Right renal cortex interstitium (tissue), 3 donors: ENCODE data around the gene UNC5B. TPM values are rescaled to one million over a fixed set of nuclear protein-coding genes. Genes with fewer than 3 reads are reported as not detected.
"Not testable (repeated sequence)": the region's sequence is repeated elsewhere in the genome, so short reads cannot be mapped to it uniquely, and the experiment has no call there.

Source experiments
- DNase-seq, 3 donors: peaks; one replicate each; pipeline ENCODE4 v3.0.0-alpha.2; 2013; ENCODE audit warnings: low read depth in 3 of 3, low spot score in 2 of 3
- polyA plus RNA-seq, 3 donors: library from polyadenylated mRNA; unstranded; fragments of 120-200 nt; gene quantifications; one replicate each; pipeline ENCODE4 v1.2.1, GENCODE V29; 2013; ENCODE audit not compliant: insufficient read length in 3 of 3

UNC5B gene
- polyA plus RNA-seq, 3 donors = 48.3 to 65.0 (median 49.0) TPM

GRCh38 chr10:71293446-71294084 is 81.2 kb downstream of the UNC5B start:
- no peak for DNase-seq

DNA sequence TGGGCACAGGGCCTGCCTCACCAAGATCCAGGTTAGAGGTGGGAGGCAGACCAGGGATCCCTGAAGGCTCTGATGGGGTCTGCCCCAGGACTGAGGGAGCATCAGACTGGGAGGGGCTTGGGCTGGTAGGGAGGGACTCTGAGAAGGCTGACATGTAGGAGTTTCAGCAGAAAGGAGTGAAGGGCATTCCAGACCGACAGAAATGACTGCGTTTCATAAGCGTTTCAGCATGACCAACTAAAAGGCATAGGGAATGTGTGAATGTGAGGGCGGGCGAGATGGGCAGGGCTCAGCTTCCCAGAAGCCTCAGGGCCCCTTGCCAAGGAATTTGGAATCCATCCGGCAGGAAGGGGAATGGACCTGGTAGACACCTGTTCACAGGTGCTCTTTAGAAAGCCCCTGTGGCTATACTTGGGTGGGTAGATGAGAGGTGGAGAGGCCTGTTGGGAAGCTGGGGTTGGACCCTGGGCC is 81.8 kb downstream of the UNC5B start:
- DNase-seq = no peak

DNA sequence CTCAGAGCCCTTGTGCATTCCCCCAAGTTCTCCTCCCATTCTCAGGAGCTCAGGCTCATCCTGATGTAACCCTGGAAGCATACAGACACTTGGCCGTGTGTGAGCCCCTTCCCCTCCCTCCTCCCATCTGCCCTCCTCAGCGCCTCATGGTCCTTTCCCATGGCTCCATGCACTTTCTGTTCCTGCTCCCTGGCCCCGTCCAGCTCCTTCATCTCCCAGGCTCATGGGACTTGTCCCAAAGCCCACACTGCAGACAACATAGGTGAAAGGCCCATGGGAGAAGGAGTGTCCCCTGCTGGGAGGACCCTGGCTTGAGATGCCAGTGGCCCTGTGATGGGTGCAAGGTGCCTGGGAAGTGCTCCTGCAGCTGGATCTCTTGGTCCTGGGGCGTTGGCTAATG is 82.5 kb downstream of the UNC5B start:
- DNase-seq = no peak

- no peak for DNase-seq
Observed at GRCh38 chr10:71295641-71296040, 83.3 kb downstream of the UNC5B start.

- DNase-seq = no peak
Observed at GRCh38 chr10:71296086-71296485, 83.7 kb downstream of the UNC5B start.

- not testable (repeated sequence) for DNase-seq
Observed at GRCh38 chr10:71296811-71297210, 84.4 kb downstream of the UNC5B start.

- no peak for DNase-seq
Observed at GRCh38 chr10:71297343-71297742, 85.0 kb downstream of the UNC5B start.

GRCh38 chr10:71299071-71299785 is 86.9 kb downstream of the UNC5B start:
- no peak for DNase-seq

- no peak for DNase-seq
Observed at GRCh38 chr10:71300555-71301370, 88.4 kb downstream of the UNC5B start.

- no peak for DNase-seq
Observed at GRCh38 chr10:71301371-71301916, 89.1 kb downstream of the UNC5B start.

DNA sequence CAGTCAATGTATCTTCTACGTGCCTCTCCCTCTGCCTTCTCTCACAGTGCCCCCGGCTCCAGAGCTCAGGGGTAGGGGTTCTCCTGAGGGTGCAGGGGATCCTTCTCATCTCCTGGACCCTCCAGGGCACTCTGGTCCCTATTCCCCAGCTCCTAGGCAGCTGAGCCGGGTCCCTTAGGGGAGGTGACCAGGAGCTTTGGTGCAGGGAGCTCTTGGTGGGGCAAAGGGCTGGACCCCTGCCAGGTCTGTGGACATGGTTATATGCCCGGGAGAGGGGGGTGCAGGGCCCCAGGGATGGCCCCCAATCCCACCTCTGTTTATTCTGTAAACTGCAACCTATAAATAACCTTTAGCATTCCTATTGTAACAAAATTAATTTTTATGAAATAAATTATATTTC is 90.1 kb downstream of the UNC5B start:
- no peak for DNase-seq

DNA sequence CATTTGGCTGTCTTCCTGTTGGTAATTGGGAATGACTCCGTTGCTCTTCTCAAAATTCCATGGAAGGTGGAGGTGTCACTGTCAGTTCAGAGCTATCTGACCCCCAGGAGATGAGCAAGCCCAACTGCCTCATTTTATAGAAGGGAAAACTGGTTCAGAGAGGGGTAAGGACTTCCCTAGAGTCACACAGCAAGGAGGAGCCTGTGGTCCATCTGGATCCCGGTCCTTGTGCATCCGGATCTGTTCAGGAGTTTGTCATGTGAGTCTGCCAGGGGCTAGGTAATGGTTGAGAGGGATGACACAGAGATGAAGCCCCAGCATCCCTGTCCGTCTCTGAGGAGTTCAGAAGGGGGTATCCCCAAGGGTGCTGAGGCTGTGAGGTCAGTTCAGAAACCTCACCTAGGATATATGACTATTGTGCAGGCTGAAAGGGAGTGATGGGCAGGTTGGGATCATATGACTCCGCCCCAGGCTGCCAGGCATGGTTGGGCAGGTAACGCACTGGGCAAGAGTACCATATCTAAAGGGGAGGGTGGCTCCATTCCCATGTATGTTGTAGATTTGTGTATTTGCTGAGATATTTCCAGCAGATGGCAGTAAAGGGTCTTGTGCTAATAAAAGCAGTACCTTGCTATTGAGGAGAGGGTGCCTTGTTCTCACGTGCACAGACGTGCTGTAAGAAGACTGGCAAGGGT is 90.7 kb downstream of the UNC5B start:
- no peak for DNase-seq

GRCh38 chr10:71303569-71303907 is 91.2 kb downstream of the UNC5B start:
- no peak for DNase-seq

DNA sequence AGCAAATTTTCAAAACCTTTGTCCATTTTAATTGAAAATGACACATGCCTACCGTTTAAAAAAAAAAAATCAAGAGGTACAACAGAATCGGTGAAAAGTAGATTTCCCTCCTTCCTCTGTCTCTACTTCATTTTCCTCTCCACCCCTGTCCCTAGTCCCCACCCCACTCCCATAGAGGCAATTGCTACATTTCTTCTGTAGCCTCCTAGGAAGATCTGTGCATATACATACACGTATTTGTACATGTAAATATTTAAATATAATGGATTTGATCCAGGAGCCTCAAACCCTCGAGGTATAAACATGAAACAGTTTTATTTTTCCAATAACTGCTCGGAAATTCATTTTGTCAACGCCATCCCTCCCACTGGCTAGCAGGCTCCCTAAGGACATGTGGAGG is 92.5 kb downstream of the UNC5B start:
- no peak for DNase-seq

DNA sequence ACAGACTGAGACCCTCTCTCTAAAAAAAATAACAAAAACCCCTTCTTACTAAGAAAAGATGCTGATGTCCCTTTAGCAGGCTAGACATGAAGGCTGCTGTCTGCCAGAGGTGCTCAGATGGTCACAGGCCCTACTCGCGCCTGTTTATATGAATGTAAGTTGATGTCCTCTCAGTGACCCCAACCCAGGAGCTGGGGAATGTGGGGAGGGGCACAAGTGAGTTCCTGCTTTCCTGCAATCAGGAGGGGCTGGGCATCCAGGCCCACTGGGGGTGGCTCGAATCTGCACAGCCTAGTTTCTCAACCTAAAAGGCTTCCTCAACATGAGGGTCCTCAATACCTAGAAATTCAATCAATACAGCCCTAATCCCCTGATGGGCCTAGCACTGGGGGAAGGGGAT is 94.6 kb downstream of the UNC5B start:
- DNase-seq = no peak

GRCh38 chr10:71307469-71308085 is 95.2 kb downstream of the UNC5B start:
- no peak for DNase-seq

- no peak for DNase-seq
Observed at GRCh38 chr10:71308244-71308643, 95.9 kb downstream of the UNC5B start.

DNA sequence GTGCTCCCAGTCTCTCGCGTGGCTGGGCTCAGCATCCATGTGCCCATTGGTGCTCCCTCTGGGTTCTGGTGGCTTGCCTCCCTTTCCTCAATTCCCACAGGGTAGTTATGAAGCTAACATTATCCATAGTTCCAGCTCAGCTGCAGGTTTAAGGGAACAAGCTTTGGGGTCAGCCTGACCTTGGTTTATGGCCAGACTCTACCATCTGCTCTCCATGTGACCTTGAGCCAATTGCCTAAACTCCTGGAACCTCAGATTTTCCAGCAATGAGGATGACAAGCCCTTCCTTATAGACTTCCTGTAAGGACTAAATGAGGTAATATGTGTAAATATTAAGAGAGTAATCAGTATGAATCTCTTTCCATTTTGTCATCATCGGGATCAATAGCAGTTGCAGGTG is 96.6 kb downstream of the UNC5B start:
- no peak for DNase-seq

GRCh38 chr10:71309919-71310318 is 97.5 kb downstream of the UNC5B start:
- DNase-seq = no peak

DNA sequence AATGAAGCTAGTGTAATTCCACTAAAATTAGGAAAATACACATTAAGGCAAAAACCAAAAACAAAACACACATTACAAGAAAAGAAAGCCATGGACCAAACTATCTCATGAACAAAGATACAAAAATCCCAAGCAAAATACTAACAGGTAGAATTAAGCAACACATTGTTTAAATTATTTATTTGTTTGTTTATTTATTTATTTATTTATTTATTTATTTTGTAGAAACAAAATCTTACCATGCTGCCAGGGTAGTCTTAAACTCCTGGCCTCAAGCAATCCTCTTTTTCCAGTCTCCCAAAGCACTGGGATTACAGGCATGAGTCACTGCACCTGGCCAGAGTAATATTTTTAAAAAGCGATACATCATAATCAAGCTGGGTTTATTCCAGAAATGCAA is 99.8 kb downstream of the UNC5B start:
- DNase-seq = no peak
